Activated CD4-positive, alpha-beta T cell treated with anti-CD3 and anti-CD28 coated beads, Interleukin-10, Interleukin-2, amounts not matched to agents 100 ng/mL and 50 ng/mL, durations not matched to agents 16 hours and 8 hours (primary cell): ENCODE results near the gene ZNF789.

ENCODE experiments used
- DNase-seq: peaks from one replicate; pipeline ENCODE4 v3.0.0-alpha.2; 2020

The ZNF789 gene

DNA sequence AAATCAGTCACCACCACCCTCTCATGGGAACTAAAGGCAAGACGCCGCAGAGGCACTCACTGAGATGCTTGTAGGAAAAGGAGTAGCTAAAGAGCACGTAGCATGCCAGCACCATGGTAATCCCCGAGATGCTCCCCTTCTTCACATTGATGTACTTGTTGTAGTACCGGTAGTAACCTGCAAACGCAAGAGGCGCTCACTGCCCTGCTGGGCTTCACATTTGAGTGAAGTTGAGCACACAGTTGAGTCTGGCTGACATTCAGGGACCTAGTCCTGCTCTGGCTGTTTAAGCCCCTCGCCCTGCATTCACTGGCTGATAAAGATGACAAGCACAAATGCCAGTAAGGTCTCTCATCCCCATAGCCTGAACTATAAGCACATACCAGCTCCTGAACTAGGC is 13.6 kb upstream of the ZNF789 start:
- DNase-seq = peak; percentile 48

DNA sequence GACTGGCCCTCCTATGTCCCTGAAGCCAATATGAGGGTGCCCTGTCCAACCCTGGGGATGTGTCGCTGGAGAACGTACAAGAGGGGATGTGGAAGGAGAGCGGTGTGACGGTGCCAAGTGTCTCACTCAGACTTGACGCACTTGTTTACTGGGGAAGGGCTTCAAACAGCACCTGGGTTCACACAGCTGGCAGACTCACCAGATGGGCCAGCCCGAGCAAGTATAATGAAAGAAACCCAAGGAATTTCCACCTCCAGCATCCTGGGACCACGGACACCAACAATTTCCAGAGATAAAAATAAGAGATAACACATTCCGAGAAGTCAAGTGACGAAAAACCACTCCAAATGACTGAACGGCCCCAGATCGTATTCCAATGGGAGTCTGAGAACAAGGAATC is 12.0 kb upstream of the ZNF789 start:
- DNase-seq = no peak

DNA sequence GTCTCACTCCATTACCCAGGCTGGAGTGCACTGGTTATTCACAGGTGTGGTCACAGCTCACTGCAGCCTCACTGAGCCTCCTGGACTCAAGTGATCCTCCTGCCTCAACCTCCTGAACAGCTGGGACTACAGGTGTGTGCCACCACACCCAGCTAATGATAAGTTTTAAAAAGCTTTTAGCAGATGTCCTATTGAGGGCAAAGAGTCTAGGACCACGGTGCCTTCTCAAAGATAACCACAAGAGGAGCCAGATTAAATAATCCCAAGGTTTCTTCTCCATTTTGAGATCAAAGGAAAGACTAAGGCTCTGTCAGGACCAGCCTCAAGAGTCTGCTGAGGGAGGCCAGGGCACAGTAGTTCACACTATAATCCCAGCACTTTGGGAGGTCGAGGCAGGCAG is 11.5 kb upstream of the ZNF789 start:
- no peak for DNase-seq

- DNase-seq = no peak
Observed at GRCh38 chr7:99465421-99465768, 7.3 kb upstream of the ZNF789 start.

- no peak for DNase-seq
Observed at GRCh38 chr7:99468336-99468918, 4.3 kb upstream of the ZNF789 start.

DNA sequence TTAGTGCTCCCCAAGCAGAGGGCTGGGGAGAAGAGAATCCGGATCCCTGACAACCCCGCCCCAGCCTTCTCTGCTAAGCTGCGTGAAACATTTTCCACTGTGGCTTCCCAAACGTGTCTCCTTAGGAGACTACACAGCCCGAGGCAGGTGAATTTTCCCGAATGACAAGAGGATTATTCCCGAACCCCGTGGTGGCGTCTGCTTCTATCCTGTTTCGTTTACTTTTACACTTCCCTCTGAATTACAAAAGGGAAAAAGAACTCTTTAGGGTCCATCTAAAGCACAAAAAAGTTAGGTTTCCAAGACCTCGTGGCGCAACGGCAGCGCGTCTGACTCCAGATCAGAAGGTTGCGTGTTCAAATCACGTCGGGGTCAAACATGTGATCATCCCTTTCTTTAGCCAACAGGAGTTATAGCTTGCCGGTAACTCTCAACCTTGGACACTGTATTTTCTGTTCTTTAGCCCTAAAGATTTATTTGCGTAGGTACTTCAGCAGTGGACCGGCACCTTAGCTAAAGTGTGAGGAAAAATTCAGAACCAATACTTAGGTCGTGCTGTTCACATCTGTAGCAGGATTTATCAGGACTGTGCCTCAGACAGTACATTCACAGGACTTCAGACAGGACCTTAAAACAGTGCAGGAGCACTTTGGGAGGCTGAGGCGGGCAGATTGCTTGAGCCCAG is 3.2 kb upstream of the ZNF789 start:
- DNase-seq = no peak

DNA sequence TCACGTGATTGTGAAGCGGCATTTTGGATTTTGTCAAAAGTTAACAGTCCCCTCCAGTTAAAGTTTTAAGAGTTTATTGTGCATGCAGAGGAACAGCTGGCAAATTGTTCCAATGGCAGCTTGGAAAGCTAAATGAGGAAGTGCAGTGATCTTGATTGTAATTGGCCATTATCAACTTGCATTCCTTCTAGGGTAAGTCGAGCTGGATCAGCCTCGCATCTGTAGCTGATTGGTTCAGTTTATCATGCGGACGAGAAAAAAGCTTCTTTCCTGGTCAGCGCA is 566 bp downstream of the ZNF789 start:
- peak; percentile 67 for DNase-seq

DNA sequence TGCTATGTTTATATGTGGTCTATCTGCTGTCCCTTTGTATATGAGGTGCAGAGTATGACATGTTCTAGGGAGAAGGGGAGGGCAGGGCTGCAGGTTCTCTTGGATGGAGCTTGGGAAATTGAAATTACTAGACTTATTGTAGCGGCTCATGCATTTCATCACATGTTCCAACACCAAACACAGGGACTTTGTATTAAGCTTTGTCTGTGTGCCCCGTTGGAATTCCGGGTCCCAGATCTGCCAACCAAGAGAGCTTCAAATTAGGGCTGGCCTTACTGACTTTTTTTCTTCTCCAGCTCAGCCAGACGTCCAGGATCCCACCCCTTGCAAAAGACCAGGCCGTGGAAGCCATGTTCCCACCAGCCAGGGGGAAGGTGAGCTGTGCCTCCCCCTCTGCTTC is 3.4 kb downstream of the ZNF789 start:
- no peak for DNase-seq

DNA sequence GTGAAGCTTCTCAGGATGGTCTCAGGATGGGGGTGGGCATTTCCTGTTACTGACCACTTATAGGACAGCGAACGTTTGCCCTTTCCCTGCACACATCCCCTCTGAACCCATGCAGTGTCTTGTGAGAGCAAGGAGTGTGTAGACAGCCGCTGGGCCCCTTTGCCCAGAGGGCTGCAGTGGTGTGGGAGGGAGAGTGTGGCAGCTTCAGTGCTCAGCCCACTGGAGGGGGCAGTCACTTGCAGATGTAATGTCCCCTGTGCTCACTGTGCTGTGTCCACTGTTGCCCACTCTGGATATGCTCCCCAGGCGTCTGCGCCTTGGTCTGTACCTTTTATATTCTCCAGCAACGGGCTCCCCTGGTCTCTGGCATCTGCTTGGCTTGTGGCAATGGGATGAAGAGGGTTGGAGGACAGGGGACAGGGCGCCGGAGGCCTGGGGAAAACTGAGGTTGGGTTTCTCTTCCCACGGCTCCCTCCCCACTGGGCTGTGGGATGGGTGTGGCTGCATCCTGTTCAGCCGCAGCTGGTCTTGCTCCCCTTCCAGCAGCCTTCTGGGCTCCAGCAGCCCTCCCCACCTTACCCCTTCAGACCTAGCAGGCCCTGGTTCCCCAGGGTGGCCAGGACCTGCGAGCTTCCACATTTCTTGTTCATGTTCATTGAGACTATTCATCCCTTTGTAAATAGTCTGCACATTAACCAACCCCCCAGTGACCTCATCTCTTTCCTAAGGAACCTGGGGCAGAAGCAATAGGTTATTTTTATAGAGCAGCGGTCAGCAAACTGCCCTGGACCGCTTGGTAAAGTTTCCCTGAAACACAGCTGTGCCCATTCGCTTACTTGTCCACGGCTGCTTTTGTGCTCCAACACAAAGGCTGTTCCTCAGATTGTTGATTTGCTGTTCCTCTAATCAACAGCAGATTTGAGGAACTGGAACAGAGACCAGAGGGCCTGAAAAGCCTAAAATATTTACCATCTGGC is 6.1 kb downstream of the ZNF789 start:
- no peak for DNase-seq

DNA sequence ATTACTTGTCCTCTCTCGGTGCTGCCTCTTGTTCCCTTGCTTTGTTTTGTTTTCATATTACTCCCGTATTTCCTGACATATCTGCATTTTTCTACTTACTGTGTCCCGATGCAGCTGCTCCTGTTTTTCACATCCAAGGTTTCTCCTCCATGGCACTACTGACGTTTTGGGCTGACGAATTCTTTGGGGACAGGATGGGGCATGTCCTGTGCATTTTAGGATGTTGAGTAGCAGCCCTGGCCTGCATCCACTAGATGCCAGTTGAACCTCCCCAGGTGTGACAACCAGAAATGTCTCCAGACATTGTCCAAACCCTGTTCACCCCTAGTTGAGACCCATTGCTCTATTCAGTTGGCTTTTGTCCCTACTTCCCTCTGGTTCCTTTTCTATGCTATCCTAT is 12.4 kb downstream of the ZNF789 start:
- DNase-seq = no peak

GRCh38 chr7:99489235-99489634 is 16.5 kb downstream of the ZNF789 start:
- no peak for DNase-seq

GRCh38 chr7:99490878-99491277 is 18.2 kb downstream of the ZNF789 start:
- no peak for DNase-seq

DNA sequence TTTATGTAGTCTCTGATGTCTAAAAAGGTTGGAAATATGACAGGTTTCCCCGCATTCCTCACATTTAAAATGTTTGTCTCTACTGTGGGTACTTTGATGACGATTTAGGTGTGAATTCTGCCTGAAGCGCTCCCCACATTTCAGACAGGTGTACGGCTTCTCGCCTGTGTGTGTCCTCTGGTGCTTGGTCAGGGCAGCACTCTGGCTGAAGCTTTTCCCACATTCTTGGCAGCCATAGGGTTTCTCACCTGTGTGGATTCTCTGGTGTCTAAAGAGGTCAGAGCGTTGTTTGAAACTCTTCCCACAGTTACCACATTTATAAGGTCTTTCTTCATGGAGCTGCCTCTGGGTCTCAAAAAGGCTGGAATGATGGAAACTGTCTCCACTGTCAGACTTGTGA is 21.1 kb downstream of the ZNF789 start:
- DNase-seq = no peak

DNA sequence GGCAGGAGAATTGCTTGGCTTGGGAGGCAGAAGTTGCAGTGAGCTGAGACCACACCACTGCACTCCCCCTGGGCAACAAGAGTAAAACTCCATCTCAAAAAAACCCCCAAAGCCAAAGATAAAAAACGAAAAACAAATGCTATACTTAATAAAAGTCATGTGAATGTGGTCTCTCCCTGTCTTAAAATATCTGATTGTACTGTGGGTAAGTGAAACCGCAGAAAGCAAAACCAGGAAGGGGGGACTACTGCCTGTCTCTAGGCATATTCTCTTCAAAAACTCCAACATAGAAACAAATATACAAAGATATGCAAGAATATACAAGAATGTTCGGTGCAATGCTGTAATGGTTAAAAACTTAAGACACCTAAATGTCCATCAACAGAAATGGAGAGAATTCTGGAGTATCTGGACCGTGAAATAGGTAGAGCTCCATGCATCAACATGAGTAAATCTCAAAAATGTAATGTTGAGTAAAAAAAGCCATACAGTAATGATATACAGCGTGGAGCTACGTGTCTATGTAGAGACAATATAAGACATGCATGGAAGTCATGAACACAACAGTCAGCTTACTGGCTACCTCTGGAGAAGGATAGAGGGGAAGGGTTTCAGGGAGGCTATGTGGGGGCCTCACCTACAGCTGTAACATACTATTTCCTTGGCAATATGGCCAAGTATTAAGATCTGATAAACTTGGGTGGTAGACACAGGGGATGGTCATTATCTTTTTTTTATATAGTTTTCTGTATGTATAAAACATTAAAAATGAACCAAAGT is 25.3 kb downstream of the ZNF789 start:
- no peak for DNase-seq

DNA sequence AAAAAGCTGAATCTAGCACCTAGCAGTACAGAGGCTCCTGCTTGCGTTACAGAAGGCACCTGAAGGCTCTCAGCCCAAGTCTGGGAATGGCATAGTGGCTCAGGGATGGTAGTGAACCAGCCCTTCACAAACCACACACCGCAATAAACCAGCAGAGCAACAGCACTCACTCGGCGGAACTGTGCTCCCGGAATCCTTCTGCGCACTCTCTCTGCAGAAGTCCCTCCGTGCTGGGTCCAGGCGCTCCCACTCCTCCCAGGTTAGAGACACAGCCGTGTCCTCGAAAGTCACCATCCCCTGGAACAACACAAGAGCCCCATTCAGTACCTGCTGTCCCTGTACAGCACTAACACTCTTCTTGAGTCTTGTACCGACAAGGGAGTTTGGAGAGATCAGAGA is 25.9 kb downstream of the ZNF789 start:
- DNase-seq = no peak

DNA sequence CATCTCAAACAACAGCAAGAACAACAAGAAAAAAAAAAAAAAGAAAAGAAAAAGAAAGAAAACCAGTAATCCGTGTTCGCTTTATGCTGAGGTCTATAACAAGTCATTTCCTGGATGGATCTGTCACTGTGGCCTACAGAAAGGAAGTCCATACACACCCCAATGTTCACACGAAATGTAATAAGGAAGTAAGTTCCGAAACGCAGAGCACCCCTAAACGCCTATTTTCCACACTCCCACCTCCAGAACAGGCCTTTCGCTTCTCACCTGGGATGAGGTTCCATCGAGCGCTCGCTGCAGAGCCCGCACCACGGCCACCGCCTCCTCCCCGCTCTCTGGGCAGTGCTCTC is 26.7 kb downstream of the ZNF789 start:
- DNase-seq = peak; percentile 34

- DNase-seq = peak; percentile 94
Observed at GRCh38 chr7:99499721-99500636, 27.3 kb downstream of the ZNF789 start, which contains the start of gene ZNF394. Gene ZNF394 (minus strand): TSS chr7:99500281. CDS start chr7:99500093, 188 bp downstream.

- DNase-seq = no peak
Observed at GRCh38 chr7:99500637-99501009, 27.9 kb downstream of the ZNF789 start.

DNA sequence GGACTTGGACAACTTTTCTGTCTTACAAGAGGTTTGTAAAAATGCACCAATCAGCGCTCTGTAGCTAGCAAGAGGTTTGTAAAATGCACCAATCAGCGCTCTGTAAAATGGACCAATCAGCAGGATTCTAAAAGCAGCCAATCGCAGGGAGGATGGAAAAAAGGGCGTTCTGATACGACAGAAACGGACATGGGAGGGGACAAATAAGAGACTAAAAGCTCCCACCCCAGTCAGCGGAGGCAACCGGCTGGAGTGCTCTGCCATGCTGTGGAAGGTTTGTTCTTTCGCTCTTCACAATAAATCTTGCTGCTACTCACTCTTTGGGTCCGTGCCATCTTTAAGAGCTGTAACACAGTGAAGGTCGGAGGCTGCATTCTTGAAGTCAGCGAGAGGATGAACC is 28.5 kb downstream of the ZNF789 start:
- DNase-seq = peak; percentile 14

- no peak for DNase-seq
Observed at GRCh38 chr7:99504281-99504602, 31.6 kb downstream of the ZNF789 start.

DNA sequence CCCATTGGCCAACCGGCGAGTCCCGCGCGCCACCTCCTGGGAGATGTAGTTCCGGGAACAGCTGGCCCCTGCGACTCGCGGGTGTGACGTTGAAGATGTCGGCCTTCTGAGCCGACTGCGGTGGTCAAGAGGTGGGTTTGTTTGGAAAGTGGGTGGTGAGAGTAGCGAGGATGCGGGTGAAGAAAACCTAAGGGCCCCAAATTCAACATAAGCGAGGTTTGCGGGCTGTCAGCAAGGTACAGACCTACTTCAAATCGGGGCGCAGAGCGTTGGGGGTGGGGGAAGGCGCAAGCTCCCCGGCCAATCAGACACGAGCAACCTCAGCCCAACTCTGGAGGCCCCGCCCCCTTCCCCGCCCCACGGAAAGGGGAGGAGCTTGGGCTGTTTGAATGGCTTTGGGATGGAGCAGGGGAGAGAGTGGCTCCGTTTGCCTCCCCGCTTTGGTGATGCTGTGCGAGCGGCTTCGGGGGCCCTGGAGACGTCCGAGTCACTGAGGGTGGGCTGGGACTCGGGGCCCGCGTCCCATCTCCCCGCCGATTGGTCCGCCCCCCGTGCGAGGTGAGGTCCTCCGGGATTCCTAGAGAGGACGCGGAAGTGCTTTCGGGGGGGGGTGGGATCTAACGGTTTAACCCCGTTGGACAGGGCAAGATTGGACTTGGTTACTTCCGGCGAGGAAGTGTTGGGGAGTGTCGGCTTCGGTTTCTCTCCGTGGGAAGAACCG is 32.1 kb downstream of the ZNF789 start, which contains the start of gene ZKSCAN5:
ZKSCAN5 (plus strand) TSS at position 60 of the 721 bp plus-strand sequence. CDS start 1,383 bp downstream, outside the sequence.
- peak; percentile 98 for DNase-seq

GRCh38 chr7:99505324-99505662 is 32.6 kb downstream of the ZNF789 start:
- DNase-seq = no peak
